ENCODE measurements around the gene SLIT2. TPM values are rescaled to one million over a fixed set of nuclear protein-coding genes. Genes with fewer than 3 reads are reported as not detected.

SLIT2 gene
- total RNA-seq, 1 experiment from 2014 or later, result 5.3 TPM

GRCh38 chr4:20265726-20266125, 14.0 kb downstream of the SLIT2 start:
- Histone ChIP-seq H3K27me3 (ENCODE audit: insufficient read depth, low read depth) (no peaks in the 10 kb centered on the region), H3K27ac (no peak overlapping the region), H3F3A (ENCODE audit: insufficient read depth, low read depth) (no peaks in the 10 kb centered on the region), H3K36me3 (ENCODE audit: low read depth) (no peaks in the 10 kb centered on the region), H3K79me2 (ENCODE audit: low read depth) (no peaks in the 10 kb centered on the region), H3K9me2 (ENCODE audit: insufficient read depth) (no peaks in the 10 kb centered on the region), H3K4me1 (replicated peaks; ENCODE audit: insufficient read depth) (no peaks in the 10 kb centered on the region), H2AFZ (no peak overlapping the region), H4K20me1 (ENCODE audit: insufficient read depth) (no peaks in the 10 kb centered on the region), H3K4me3 (no peak overlapping the region), H3K4me2 (no peak overlapping the region), H3K9me3 (ENCODE audit: insufficient read depth, low read depth) (no peaks in the 10 kb centered on the region)
- POLR2A ChIA-PET (ENCODE audit: unreplicated experiment), result no interaction called here
- no peak for DNase-seq
- TF ChIP-seq EZH2 (IDR thresholded peaks at IDR 0.05; ENCODE audit: low read depth) (no peak), CTCF (conservative IDR thresholded peaks at IDR 0.05) (no peak)
- no TSS peak for BruUV-seq (replicated peaks)
- CTCF ChIA-PET, result interaction anchor here (0.6 kb wide), 1 partner anchor 1076 kb away, joined by 10 read pairs; no protein-coding TSS in a partner anchor
- intact Hi-C loops (cut with micrococcal nuclease; ENCODE audit: unreplicated experiment), result no loop called here

GRCh38 chr4:20266215-20267082, 14.7 kb downstream of the SLIT2 start:
- TF ChIP-seq EZH2 (IDR thresholded peaks at IDR 0.05; ENCODE audit: low read depth), result no peak
- no peak for TF ChIP-seq CTCF (conservative IDR thresholded peaks at IDR 0.05)
- CTCF ChIA-PET, result no interaction called here
- Histone ChIP-seq H3K27ac (no peak overlapping the region), H2AFZ (no peak overlapping the region), H3F3A (ENCODE audit: insufficient read depth, low read depth) (no peaks in the 10 kb centered on the region), H3K9me2 (ENCODE audit: insufficient read depth) (no peaks in the 10 kb centered on the region), H3K27me3 (ENCODE audit: insufficient read depth, low read depth) (no peaks in the 10 kb centered on the region), H3K4me1 (replicated peaks; ENCODE audit: insufficient read depth) (no peaks in the 10 kb centered on the region), H4K20me1 (ENCODE audit: insufficient read depth) (no peaks in the 10 kb centered on the region), H3K4me3 (no peak overlapping the region), H3K4me2 (no peak overlapping the region), H3K79me2 (ENCODE audit: low read depth) (no peaks in the 10 kb centered on the region), H3K36me3 (ENCODE audit: low read depth) (no peaks in the 10 kb centered on the region), H3K9me3 (ENCODE audit: insufficient read depth, low read depth) (no peaks in the 10 kb centered on the region)
- no TSS peak for BruUV-seq (replicated peaks)
- intact Hi-C loops (cut with micrococcal nuclease; ENCODE audit: unreplicated experiment), result no loop called here
- DNase-seq, result no peak
- POLR2A ChIA-PET (ENCODE audit: unreplicated experiment), result no interaction called here

- Histone ChIP-seq H3K27ac (no peak overlapping the region), H2AFZ (no peak overlapping the region), H3K4me1 (replicated peaks; ENCODE audit: insufficient read depth) (no peaks in the 10 kb centered on the region), H3K4me2 (no peak overlapping the region), H3K9me3 (ENCODE audit: insufficient read depth, low read depth) (no peaks in the 10 kb centered on the region), H3K79me2 (ENCODE audit: low read depth) (no peaks in the 10 kb centered on the region), H3F3A (ENCODE audit: insufficient read depth, low read depth) (no peaks in the 10 kb centered on the region), H3K9me2 (ENCODE audit: insufficient read depth) (no peaks in the 10 kb centered on the region), H4K20me1 (ENCODE audit: insufficient read depth) (no peaks in the 10 kb centered on the region), H3K36me3 (ENCODE audit: low read depth) (no peaks in the 10 kb centered on the region), H3K27me3 (ENCODE audit: insufficient read depth, low read depth) (no peaks in the 10 kb centered on the region), H3K4me3 (no peak overlapping the region)
- no peak for TF ChIP-seq CTCF (conservative IDR thresholded peaks at IDR 0.05)
- TF ChIP-seq EZH2 (IDR thresholded peaks at IDR 0.05; ENCODE audit: low read depth), result no peak
- DNase-seq, result no peak
- intact Hi-C loops (cut with micrococcal nuclease; ENCODE audit: unreplicated experiment), result no loop called here
- CTCF ChIA-PET, result no interaction called here
- POLR2A ChIA-PET (ENCODE audit: unreplicated experiment), result no interaction called here
- BruUV-seq (replicated peaks), result no TSS peak
These were observed 16.3 kb downstream of the SLIT2 start for GRCh38 chr4:20268028-20268427.
